Fibroblast of lung (primary cell): ENCODE data around the gene LAMA5.

Experiments used
- CTCF ChIP-seq, 2 donors: IDR thresholded peaks in 1 of 2; conservative IDR thresholded peaks in 1 of 2; 1 replicate in 1 of 2; 2 replicates in 1 of 2; pipeline ENCODE4 v1.5.1; 2011 to 2012; ENCODE audit warnings: low read length in 2 of 2, control low read depth in 1 of 2, inconsistent platforms in 1 of 2, low read depth in 1 of 2, mild to moderate bottlenecking in 1 of 2
- EZH2 ChIP-seq: IDR thresholded peaks from 2 replicates; pipeline ENCODE4 v1.5.1; 2012; ENCODE audit warnings: low read length, control low read depth, mild to moderate bottlenecking; ENCODE audit errors: missing control alignments

DNA sequence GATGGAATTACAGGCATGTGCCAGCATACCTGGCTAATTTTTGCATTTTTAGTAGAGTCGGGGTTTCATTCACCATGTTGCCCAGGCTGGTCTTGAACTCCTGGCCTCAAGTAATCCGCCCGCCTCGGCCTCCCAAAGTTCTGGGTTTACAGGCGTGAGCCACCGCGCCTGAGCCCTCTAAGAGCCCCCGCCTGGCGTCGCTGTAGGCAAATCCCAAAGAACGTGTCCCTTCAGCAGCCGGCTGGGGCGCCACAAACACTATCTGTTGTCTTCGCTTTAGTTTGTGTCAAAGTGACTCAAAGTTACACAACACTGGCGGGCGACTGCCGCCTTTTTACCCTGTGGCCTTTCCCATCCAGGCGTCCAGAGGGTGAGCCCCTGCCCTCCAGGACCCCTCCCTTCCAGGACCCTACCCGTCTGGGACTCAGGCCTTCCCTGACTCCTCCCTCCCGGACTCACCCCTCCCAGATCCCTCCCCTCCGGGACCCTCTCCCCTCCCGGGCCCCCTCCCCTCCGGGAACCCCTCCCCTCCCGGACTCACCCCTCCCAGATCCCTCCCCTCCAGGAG is 65.3 kb downstream of the LAMA5 start:
- peak; percentile 83 to 90 for TF ChIP-seq CTCF (conservative IDR thresholded peaks at IDR 0.05 in 1 of 2, IDR thresholded peaks at IDR 0.05 in 1 of 2; ENCODE audit: low read depth in 1 of 2, low read length in 2 of 2)
- TF ChIP-seq EZH2 = no peak
